Naive thymus-derived CD4-positive, alpha-beta T cell (primary cell): ENCODE measurements around the gene USP3. TPM values are rescaled to one million over a fixed set of nuclear protein-coding genes. Genes with fewer than 3 reads are reported as not detected.

Experiments
- ATAC-seq: fragments of 150-1000 bp; cut with Tn5 transposase; 2 replicates; pipeline ENCODE4 v1.10.0; 2021; ENCODE audit warnings: mild to moderate bottlenecking, moderate library complexity
- CTCF ChIA-PET: fragments of 350-600 bp; sonication (Branson Sonifier 250); formaldehyde crosslinking; loops from one replicate; lab custom pipeline; 2021; ENCODE audit warnings: antibody characterized with exemption; lab: Charles Lee
- POLR2A ChIA-PET: fragments of 350-600 bp; sonication (Branson Sonifier 250); formaldehyde crosslinking; loops from one replicate; lab custom pipeline; 2021; ENCODE audit warnings: antibody characterized with exemption, inconsistent platforms; lab: Charles Lee
- DNase-seq, 9 donors: peaks; one replicate each; pipeline versions ENCODE4 v3.0.0 to v3.0.0-alpha.2; 2020 to 2022; ENCODE audit warnings: mixed read lengths in 1 of 9
- H3K27ac ChIP-seq: one replicate; pipeline ENCODE4 v1.7.0; 2013; ENCODE audit warnings: mild to moderate bottlenecking, low read depth, low read length, moderate library complexity
- H3K27me3 ChIP-seq, 2 donors: one replicate each; pipeline ENCODE4 v1.7.0; 2013; ENCODE audit warnings: low read length in 2 of 2, mild to moderate bottlenecking in 2 of 2, moderate library complexity in 2 of 2; ENCODE audit not compliant: control insufficient read depth in 2 of 2, insufficient read depth in 2 of 2
- H3K36me3 ChIP-seq, 3 experiments: 1 replicate in 2 of 3; 2 replicates in 1 of 3; pipeline ENCODE4 v1.7.0; 2013; ENCODE audit warnings: low read length in 3 of 3, mild to moderate bottlenecking in 3 of 3, moderate library complexity in 1 of 3; ENCODE audit not compliant: insufficient read depth in 3 of 3, control insufficient read depth in 2 of 3
- H3K4me1 ChIP-seq, 2 donors: one replicate each; pipeline ENCODE4 v1.7.0; 2013; ENCODE audit warnings: low read length in 2 of 2, mild to moderate bottlenecking in 2 of 2, moderate library complexity in 1 of 2; ENCODE audit not compliant: control insufficient read depth in 2 of 2, insufficient read depth in 2 of 2
- H3K4me3 ChIP-seq: 2 replicates; pipeline ENCODE4 v1.7.0; 2013; ENCODE audit warnings: mild to moderate bottlenecking, low read length
- H3K9me3 ChIP-seq, 3 experiments: 1 replicate in 2 of 3; 2 replicates in 1 of 3; pipeline ENCODE4 v1.7.0; 2013; ENCODE audit warnings: low read length in 3 of 3; ENCODE audit not compliant: control insufficient read depth in 2 of 3
- H3K27ac Mint-ChIP-seq, 9 donors: one replicate each; pipeline ENCODE4 v1.8.0; 2020 to 2022; ENCODE audit warnings: mixed read lengths in 9 of 9, mild to moderate bottlenecking in 8 of 9, moderate library complexity in 5 of 9, inconsistent platforms in 2 of 9
- H3K27me3 Mint-ChIP-seq, 5 donors: one replicate each; pipeline ENCODE4 v1.8.0; 2021 to 2022; ENCODE audit warnings: mixed read lengths in 5 of 5, mild to moderate bottlenecking in 1 of 5
- H3K36me3 Mint-ChIP-seq, 5 donors: one replicate each; pipeline ENCODE4 v1.8.0; 2020 to 2022; ENCODE audit warnings: mixed read lengths in 5 of 5, mild to moderate bottlenecking in 3 of 5, inconsistent platforms in 1 of 5
- H3K4me1 Mint-ChIP-seq, 7 donors: one replicate each; pipeline ENCODE4 v1.8.0; 2020 to 2022; ENCODE audit warnings: mixed read lengths in 7 of 7, mild to moderate bottlenecking in 3 of 7, inconsistent platforms in 1 of 7
- H3K4me3 Mint-ChIP-seq, 10 donors: one replicate each; pipeline ENCODE4 v1.8.0; 2020 to 2022; ENCODE audit warnings: mild to moderate bottlenecking in 10 of 10, mixed read lengths in 10 of 10, moderate library complexity in 6 of 10, inconsistent platforms in 2 of 10
- H3K9me3 Mint-ChIP-seq, 11 donors: one replicate each; pipeline ENCODE4 v1.8.0; 2020 to 2022; ENCODE audit warnings: mixed read lengths in 11 of 11, mild to moderate bottlenecking in 4 of 11, inconsistent platforms in 1 of 11, moderate library complexity in 1 of 11
- intact Hi-C, 2 donors: fragments of 100-400 bp; cut with micrococcal nuclease; formaldehyde crosslinking; loops; one replicate each; pipeline ENCODE4 v1.15.1; 2023
- polyA plus RNA-seq, 2 donors: library from polyadenylated mRNA; unstranded; fragments of 300-500 nt; fragmentation: Illumina TruSeq; gene quantifications; one replicate each; pipeline ENCODE4 v1.2.3, GENCODE V29; 2021
- total RNA-seq, 6 experiments: library from RNA in 5 of 6; stranded (reverse) in 5 of 6; gene quantifications; 1 replicate in 5 of 6; 2 replicates in 1 of 6; pipeline ENCODE4 v1.2.3 and lab custom pipeline; 2021 to 2026

USP3 gene
- total and polyA plus RNA-seq, 7 experiments from 2014 or later: 53.3 to 288 (median 140) TPM

- no peaks in the 10 kb centered on the region for H3K36me3 ChIP-seq
- H3K9me3 Mint-ChIP-seq: peaks cover 0 to 4% (median 0%) of the 10 kb centered on the region in 11 donors
- H3K4me1 ChIP-seq: no peaks in the 10 kb centered on the region
- H3K36me3 Mint-ChIP-seq: peaks cover 0 to 4% (median 0%) of the 10 kb centered on the region in 5 donors
- peaks cover 0 to 18% (median 4%) of the 10 kb centered on the region in 5 donors for H3K27me3 Mint-ChIP-seq
- H3K4me3 Mint-ChIP-seq: no peak overlapping the region
- intact Hi-C loops: no loop called here
- H3K4me1 Mint-ChIP-seq: peaks cover 0 to 6% (median 0%) of the 10 kb centered on the region in 7 donors
- H3K27me3 ChIP-seq: no peaks in the 10 kb centered on the region
- ChIA-PET POLR2A (no interaction called here), CTCF (no interaction called here)
- no peak for ATAC-seq
- H3K27ac Mint-ChIP-seq: peak overlapping the region in 1 of 9 donors; percentile 15
- H3K4me3 ChIP-seq: no peak overlapping the region
- no peaks in the 10 kb centered on the region for H3K9me3 ChIP-seq
- H3K27ac ChIP-seq: no peak overlapping the region
- no peak for DNase-seq
Measured at GRCh38 chr15:63460210-63461155, 43.9 kb upstream of the USP3 start.

GRCh38 chr15:63461230-63461985 is 43.0 kb upstream of the USP3 start:
- POLR2A ChIA-PET: no interaction called here
- no peak for DNase-seq
- H3K4me1 ChIP-seq: no peaks in the 10 kb centered on the region
- intact Hi-C loops: no loop called here
- H3K9me3 ChIP-seq: no peaks in the 10 kb centered on the region
- H3K4me3 ChIP-seq: no peak overlapping the region
- Mint-ChIP-seq H3K27me3 (peaks cover 0 to 21% (median 4%) of the 10 kb centered on the region in 5 donors), H3K9me3 (peaks cover 0 to 4% (median 0%) of the 10 kb centered on the region in 11 donors), H3K4me1 (peaks cover 1 to 4% (median 2%) of the 10 kb centered on the region in 7 donors), H3K27ac (peak overlapping the region in 1 of 9 donors; percentile 15), H3K36me3 (peaks cover 0 to 4% (median 0%) of the 10 kb centered on the region in 5 donors), H3K4me3 (no peak overlapping the region)
- H3K27ac ChIP-seq: no peak overlapping the region
- no peaks in the 10 kb centered on the region for H3K36me3 ChIP-seq
- ATAC-seq: no peak
- H3K27me3 ChIP-seq: no peaks in the 10 kb centered on the region
- CTCF ChIA-PET: no interaction called here

- peaks cover 0 to 4% of the 10 kb centered on the region in 2 donors for H3K4me1 ChIP-seq
- no peaks in the 10 kb centered on the region for H3K9me3 ChIP-seq
- Mint-ChIP-seq H3K27me3 (peaks cover 0 to 23% (median 4%) of the 10 kb centered on the region in 5 donors), H3K4me1 (peaks cover 7 to 9% (median 8%) of the 10 kb centered on the region in 7 donors), H3K4me3 (no peak overlapping the region), H3K9me3 (peaks cover 0 to 4% (median 0%) of the 10 kb centered on the region in 11 donors), H3K36me3 (peaks cover 0 to 4% (median 0%) of the 10 kb centered on the region in 5 donors), H3K27ac (peak overlapping the region in 3 of 9 donors; percentile 2 to 22 (median 12))
- no peak for ATAC-seq
- no peak overlapping the region for H3K4me3 ChIP-seq
- no peak for DNase-seq
- ChIA-PET POLR2A (interaction anchor here (1.0 to 1.8 kb wide), 2 partner anchors 44 to 101 kb away, joined by 3 to 4 read pairs; no protein-coding TSS in a partner anchor), CTCF (interaction anchor here (0.8 to 5.5 kb wide), 4 partner anchors 15 to 135 kb away, joined by 3 to 40 read pairs (median 3); partner anchors contain the start of gene FBXL22)
- intact Hi-C loops: no loop called here
- H3K36me3 ChIP-seq: no peaks in the 10 kb centered on the region
- H3K27me3 ChIP-seq: no peaks in the 10 kb centered on the region
- no peak overlapping the region for H3K27ac ChIP-seq
Measured at GRCh38 chr15:63462088-63462487, 42.3 kb upstream of the USP3 start.

- Histone ChIP-seq H3K4me3 (no peak overlapping the region), H3K4me1 (peaks cover 0 to 4% of the 10 kb centered on the region in 2 donors), H3K27me3 (no peaks in the 10 kb centered on the region), H3K27ac (no peak overlapping the region), H3K36me3 (no peaks in the 10 kb centered on the region), H3K9me3 (no peaks in the 10 kb centered on the region)
- Mint-ChIP-seq H3K27me3 (peaks cover 0 to 21% (median 4%) of the 10 kb centered on the region in 5 donors), H3K9me3 (peaks cover 0 to 4% (median 0%) of the 10 kb centered on the region in 11 donors), H3K27ac (no peak overlapping the region), H3K36me3 (peaks cover 0 to 4% (median 0%) of the 10 kb centered on the region in 5 donors), H3K4me3 (no peak overlapping the region), H3K4me1 (peaks cover 7 to 15% (median 14%) of the 10 kb centered on the region in 7 donors)
- POLR2A ChIA-PET: interaction anchor here (0.6 to 1.8 kb wide), 4 partner anchors 13 to 100 kb away, joined by 3 to 4 read pairs (median 3); no protein-coding TSS in a partner anchor
- DNase-seq (no peak), ATAC-seq (no peak)
- intact Hi-C loops: no loop called here
- CTCF ChIA-PET: interaction anchor here (0.8 to 5.5 kb wide), 5 partner anchors 16 to 134 kb away, joined by 3 to 40 read pairs (median 3); partner anchors contain the start of gene FBXL22
Measured at GRCh38 chr15:63463036-63463435, 41.4 kb upstream of the USP3 start.

GRCh38 chr15:63463793-63464192 is 40.6 kb upstream of the USP3 start:
- peaks cover 0 to 21% (median 0%) of the 10 kb centered on the region in 5 donors for H3K27me3 Mint-ChIP-seq
- H3K27ac Mint-ChIP-seq: peak overlapping the region in 1 of 9 donors; percentile 42
- Histone ChIP-seq H3K27ac (no peak overlapping the region), H3K9me3 (no peaks in the 10 kb centered on the region), H3K4me1 (peaks cover 0 to 4% of the 10 kb centered on the region in 2 donors), H3K27me3 (no peaks in the 10 kb centered on the region), H3K36me3 (no peaks in the 10 kb centered on the region), H3K4me3 (no peak overlapping the region)
- H3K4me3 Mint-ChIP-seq: no peak overlapping the region
- POLR2A ChIA-PET: interaction anchor here (0.9 to 1.8 kb wide), 5 partner anchors 10 to 136 kb away, joined by 3 to 4 read pairs (median 4); no protein-coding TSS in a partner anchor
- no peaks in the 10 kb centered on the region for H3K36me3 Mint-ChIP-seq
- CTCF ChIA-PET: interaction anchor here (0.9 to 5.5 kb wide), 5 partner anchors 12 to 134 kb away, joined by 3 to 40 read pairs (median 5); partner anchors contain the start of gene FBXL22
- ATAC-seq (no peak), DNase-seq (no peak)
- intact Hi-C loops: no loop called here
- H3K4me1 Mint-ChIP-seq: peaks cover 7 to 21% (median 19%) of the 10 kb centered on the region in 7 donors
- H3K9me3 Mint-ChIP-seq: peaks cover 0 to 4% (median 0%) of the 10 kb centered on the region in 11 donors

GRCh38 chr15:63465104-63465503 is 39.3 kb upstream of the USP3 start:
- Histone ChIP-seq H3K9me3 (no peaks in the 10 kb centered on the region), H3K4me3 (no peak overlapping the region), H3K4me1 (peaks cover 0 to 4% of the 10 kb centered on the region in 2 donors), H3K36me3 (no peaks in the 10 kb centered on the region), H3K27ac (no peak overlapping the region), H3K27me3 (no peaks in the 10 kb centered on the region)
- Mint-ChIP-seq H3K36me3 (no peaks in the 10 kb centered on the region), H3K27me3 (peaks cover 0 to 21% (median 0%) of the 10 kb centered on the region in 5 donors), H3K9me3 (peaks cover 0 to 2% (median 0%) of the 10 kb centered on the region in 11 donors), H3K4me1 (peaks cover 12 to 31% (median 28%) of the 10 kb centered on the region in 7 donors), H3K4me3 (no peak overlapping the region), H3K27ac (no peak overlapping the region)
- ChIA-PET POLR2A (interaction anchor here (1.4 to 5.5 kb wide), 6 partner anchors 8 to 134 kb away, joined by 4 to 54 read pairs (median 4); partner anchors contain the start of gene USP3), CTCF (interaction anchor here (0.7 to 5.5 kb wide), 7 partner anchors 10 to 144 kb away, joined by 3 to 40 read pairs (median 5); partner anchors contain the start of gene FBXL22)
- ATAC-seq (no peak), DNase-seq (no peak)
- intact Hi-C loops: no loop called here
